RWPE2 (cell line): ENCODE data around the gene PLEKHM3.

Experiments used
- ATAC-seq: fragments of 200-7000 bp; cut with Tn5 transposase; 3 replicates; pipeline ENCODE4 v1.9.1; 2021; ENCODE audit warnings: low read depth
- DNase-seq: peaks from one replicate; pipeline ENCODE4 v3.0.0-alpha.2; 2020; ENCODE audit warnings: low spot score
- H3K27ac ChIP-seq: fragments of 450-650 bp; 2 replicates; pipeline ENCODE4 v1.5.1; 2017; ENCODE audit warnings: mild to moderate bottlenecking; ENCODE audit not compliant: poor library complexity, severe bottlenecking
- H3K27me3 ChIP-seq: fragments of 250-450 bp; sonication (Bioruptor Pico); 2 replicates; pipeline ENCODE4 v1.5.1; 2021; ENCODE audit warnings: mild to moderate bottlenecking, moderate library complexity; ENCODE audit not compliant: insufficient read depth, poor library complexity, severe bottlenecking
- H3K36me3 ChIP-seq: fragments of 250-450 bp; sonication (Bioruptor Pico); 2 replicates; pipeline ENCODE4 v1.5.1; 2020; ENCODE audit warnings: low read depth, mild to moderate bottlenecking, moderate library complexity
- H3K4me1 ChIP-seq: fragments of 250-450 bp; sonication (Bioruptor Pico); 2 replicates; pipeline ENCODE4 v1.5.1; 2021; ENCODE audit warnings: mild to moderate bottlenecking, moderate library complexity; ENCODE audit not compliant: insufficient read depth, poor library complexity, severe bottlenecking
- H3K4me3 ChIP-seq: fragments of 250-450 bp; sonication (Bioruptor Pico); 2 replicates; pipeline ENCODE4 v1.5.1; 2021; ENCODE audit warnings: mild to moderate bottlenecking, moderate library complexity; ENCODE audit not compliant: severe bottlenecking
- H3K9me3 ChIP-seq: fragments of 250-450 bp; sonication (Bioruptor Pico); 2 replicates; pipeline ENCODE4 v1.5.1; 2021; ENCODE audit warnings: mild to moderate bottlenecking, moderate library complexity; ENCODE audit not compliant: severe bottlenecking
- TF ChIP-seq, protein P1 (sequence below): fragments of 450-650 bp; IDR thresholded peaks from one replicate; pipeline ENCODE4 v1.5.1; 2017; ENCODE audit warnings: mild to moderate bottlenecking, moderate library complexity; ENCODE audit not compliant: poor library complexity, severe bottlenecking

PLEKHM3 gene

GRCh38 chr2:207987025-207987716 is 38.2 kb downstream of the PLEKHM3 start:
- Histone ChIP-seq H3K27me3 (no peaks in the 10 kb centered on the region), H3K27ac (no peak overlapping the region), H3K4me3 (no peak overlapping the region), H3K4me1 (no peaks in the 10 kb centered on the region), H3K9me3 (no peaks in the 10 kb centered on the region), H3K36me3 (no peaks in the 10 kb centered on the region)
- TF ChIP-seq, protein P1, sequence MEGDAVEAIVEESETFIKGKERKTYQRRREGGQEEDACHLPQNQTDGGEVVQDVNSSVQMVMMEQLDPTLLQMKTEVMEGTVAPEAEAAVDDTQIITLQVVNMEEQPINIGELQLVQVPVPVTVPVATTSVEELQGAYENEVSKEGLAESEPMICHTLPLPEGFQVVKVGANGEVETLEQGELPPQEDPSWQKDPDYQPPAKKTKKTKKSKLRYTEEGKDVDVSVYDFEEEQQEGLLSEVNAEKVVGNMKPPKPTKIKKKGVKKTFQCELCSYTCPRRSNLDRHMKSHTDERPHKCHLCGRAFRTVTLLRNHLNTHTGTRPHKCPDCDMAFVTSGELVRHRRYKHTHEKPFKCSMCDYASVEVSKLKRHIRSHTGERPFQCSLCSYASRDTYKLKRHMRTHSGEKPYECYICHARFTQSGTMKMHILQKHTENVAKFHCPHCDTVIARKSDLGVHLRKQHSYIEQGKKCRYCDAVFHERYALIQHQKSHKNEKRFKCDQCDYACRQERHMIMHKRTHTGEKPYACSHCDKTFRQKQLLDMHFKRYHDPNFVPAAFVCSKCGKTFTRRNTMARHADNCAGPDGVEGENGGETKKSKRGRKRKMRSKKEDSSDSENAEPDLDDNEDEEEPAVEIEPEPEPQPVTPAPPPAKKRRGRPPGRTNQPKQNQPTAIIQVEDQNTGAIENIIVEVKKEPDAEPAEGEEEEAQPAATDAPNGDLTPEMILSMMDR = no peak
- ATAC-seq (no peak), DNase-seq (no peak)

DNA sequence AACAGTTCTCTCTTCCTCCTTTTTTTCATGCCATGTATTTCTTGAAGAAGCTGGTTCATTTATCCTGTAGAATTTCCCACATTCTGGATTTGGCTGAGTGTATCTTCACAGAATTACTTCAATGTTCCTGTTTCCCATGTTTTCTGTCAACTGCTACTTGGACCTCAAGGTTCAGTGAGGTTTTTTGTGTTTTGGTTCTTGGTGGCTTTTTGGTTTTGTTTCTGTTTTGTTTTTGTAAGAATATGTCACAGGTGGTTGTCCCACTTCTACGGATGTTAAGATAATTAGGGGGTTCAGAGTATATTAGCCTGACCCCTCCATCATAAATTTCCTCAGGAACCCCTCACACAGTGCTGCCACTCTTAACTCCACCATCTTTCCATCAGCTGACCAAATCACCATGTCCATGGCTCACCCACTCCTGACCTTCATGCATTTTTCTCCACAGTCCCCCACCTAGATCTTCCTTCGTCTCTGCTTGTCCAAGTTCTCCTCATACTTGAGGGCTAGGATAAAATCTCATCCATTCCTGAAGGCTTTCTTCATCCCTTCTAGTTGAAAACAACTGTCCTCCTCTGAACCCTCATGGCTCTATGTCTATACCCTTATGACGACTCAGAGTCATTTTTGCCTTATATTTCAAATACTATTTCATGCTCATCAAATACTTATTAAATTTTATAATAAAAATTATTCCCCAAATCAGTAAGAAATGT is 40.4 kb downstream of the PLEKHM3 start:
- Histone ChIP-seq H3K27me3 (no peaks in the 10 kb centered on the region), H3K4me1 (no peaks in the 10 kb centered on the region), H3K27ac (no peak overlapping the region), H3K9me3 (no peaks in the 10 kb centered on the region), H3K4me3 (no peak overlapping the region), H3K36me3 (no peaks in the 10 kb centered on the region)
- DNase-seq (no peak), ATAC-seq (no peak)
- TF ChIP-seq, protein P1 = no peak

GRCh38 chr2:207983641-207984042 is 41.7 kb downstream of the PLEKHM3 start:
- Histone ChIP-seq H3K27me3 (no peaks in the 10 kb centered on the region), H3K4me1 (no peaks in the 10 kb centered on the region), H3K36me3 (no peaks in the 10 kb centered on the region), H3K4me3 (no peak overlapping the region), H3K9me3 (no peaks in the 10 kb centered on the region), H3K27ac (no peak overlapping the region)
- ATAC-seq (no peak), DNase-seq (no peak)
- TF ChIP-seq, protein P1 = no peak

- no peak overlapping the region for H3K27ac ChIP-seq
- H3K36me3 ChIP-seq = no peaks in the 10 kb centered on the region
- H3K9me3 ChIP-seq = no peaks in the 10 kb centered on the region
- ATAC-seq (no peak), DNase-seq (no peak)
- H3K4me1 ChIP-seq = no peaks in the 10 kb centered on the region
- no peaks in the 10 kb centered on the region for H3K27me3 ChIP-seq
- TF ChIP-seq, protein P1 = no peak
- H3K4me3 ChIP-seq = no peak overlapping the region
These were observed 47.0 kb downstream of the PLEKHM3 start for GRCh38 chr2:207978177-207978948.
